D341Med (cell line): ENCODE results near the gene PHF5A.

ENCODE experiments used
- DNase-seq: peaks from one replicate; pipeline ENCODE4 v3.0.0; 2012; ENCODE audit warnings: low spot score

Gene PHF5A, protein sequence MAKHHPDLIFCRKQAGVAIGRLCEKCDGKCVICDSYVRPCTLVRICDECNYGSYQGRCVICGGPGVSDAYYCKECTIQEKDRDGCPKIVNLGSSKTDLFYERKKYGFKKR

DNA sequence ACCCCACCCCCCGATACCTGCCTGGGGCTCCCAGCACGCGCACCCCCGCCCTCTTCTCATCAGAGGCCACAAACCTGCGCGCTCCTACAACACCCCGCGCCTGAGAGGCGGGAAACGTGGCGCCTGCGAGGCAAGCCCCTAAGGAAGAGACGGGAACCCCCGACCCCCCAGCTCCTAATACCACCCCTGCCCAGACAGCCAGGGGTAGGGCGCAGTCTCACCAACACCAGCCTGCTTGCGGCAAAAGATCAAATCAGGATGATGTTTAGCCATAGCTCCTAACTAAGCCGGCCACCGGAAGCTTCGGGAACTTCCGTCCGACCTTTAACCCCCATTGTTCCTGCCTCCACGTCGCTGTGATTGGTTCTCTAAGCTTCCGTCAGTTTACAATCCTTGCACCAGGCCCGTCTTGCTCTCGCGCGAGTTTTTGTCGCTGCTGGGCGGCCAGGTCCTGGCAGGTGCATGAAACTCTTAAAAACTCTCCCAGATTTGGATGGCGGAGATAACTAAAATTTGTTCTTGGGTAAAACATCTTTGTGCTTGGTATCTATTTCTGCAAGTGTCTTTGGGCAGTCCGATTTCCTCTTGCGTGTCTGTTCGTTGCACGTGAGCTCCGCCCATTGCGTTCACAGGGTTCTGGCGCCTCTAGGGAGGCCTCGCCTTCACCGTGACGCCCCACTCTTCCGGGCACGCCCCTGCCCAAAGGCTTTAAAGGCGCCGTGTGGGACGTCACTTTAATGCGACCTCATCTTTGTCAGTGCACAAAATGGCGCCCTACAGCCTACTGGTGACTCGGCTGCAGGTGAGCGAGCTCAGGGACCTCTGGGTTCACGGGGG, at the start of gene PHF5A, which contains the start of gene ACO2:
Gene PHF5A, minus strand, starts transcription at position 312 of the 837 bp plus-strand sequence. Its CDS starts 39 bp downstream, at position 273.
Gene ACO2, plus strand, starts transcription at position 737 of the 837 bp plus-strand sequence. Its CDS starts 30 bp downstream, at position 767.
- peak; percentile 96 for DNase-seq

DNA sequence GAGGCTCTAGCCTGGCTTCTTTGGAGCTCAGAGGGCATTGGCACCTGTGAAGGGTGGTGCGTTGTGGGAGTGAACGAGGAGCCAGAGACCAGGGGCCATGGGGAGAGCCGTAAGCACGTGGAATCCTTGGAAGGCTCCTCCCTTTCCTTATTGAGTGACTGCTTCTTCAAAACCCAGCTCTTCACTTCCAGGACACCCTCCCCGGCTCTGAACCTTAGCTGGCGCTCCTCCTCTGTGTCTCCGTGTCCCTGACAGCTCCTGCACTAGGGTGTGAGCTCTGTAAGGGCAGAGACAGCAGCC, 49.5 kb upstream of the PHF5A start:
- DNase-seq = no peak

- DNase-seq = peak; percentile 85
Observed at GRCh38 chr22:41517172-41518047, 48.9 kb upstream of the PHF5A start.

DNA sequence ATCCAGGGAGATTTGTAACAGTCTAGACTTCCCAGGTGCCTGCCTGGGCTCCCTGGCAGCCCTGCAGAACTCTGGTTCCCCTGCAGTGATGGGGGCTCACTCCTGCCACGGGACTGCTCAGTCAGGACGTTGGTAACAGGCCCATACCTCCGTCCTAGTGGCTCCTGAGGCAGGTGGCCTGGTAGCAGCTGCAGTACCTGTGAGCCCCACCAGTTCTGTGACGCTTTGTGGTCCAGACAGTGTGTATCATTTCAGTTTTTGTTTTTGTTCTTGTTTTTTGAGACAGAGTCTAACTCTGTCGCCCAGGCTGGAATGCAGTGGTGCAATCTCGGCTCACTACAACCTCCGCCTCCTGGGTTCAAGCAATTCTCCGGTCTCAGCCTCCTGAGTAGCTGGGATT, 48.0 kb upstream of the PHF5A start:
- DNase-seq = no peak

DNA sequence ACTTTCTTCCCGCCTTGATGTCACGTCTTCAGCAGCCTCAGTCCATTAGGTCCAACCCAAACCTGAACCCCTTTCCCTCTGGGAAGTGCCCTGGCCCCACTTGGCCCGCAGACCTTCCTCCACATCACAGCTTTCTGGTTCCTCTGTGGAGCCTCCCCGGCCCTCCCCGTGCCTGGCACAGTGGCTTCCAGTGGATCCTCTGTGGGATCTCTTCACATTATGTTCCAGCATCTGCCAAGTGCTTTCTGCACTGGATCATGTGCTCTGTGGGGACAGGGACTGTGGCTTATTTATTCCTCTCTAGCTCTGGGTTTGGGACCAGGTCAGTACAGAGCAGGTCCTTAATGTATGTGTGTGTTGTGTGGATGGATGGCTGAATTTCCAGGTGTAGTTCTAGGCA, 44.9 kb upstream of the PHF5A start:
- DNase-seq = no peak

- no peak for DNase-seq
Observed at GRCh38 chr22:41512421-41513194, 44.1 kb upstream of the PHF5A start.

DNA sequence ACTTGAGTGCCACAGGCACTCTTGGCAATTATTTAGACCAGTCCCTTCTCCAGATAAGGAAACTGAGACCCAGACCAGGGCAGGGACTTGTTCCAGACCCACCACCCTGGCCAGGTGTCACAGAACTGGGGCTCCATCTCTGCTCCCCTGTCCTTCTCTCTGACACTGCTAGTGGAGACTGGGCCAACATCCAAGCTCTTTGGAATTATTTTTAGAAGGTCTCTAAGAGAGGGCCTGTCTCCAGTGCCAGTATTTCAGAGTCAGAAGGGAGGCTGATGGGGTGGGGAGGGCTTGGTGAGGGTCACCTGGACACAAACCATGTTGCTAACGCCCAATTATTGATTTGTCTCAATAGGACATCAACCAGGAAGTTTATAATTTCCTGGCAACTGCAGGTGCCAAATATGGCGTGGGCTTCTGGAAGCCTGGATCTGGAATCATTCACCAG, 43.1 kb upstream of the PHF5A start:
- DNase-seq = no peak

- DNase-seq = no peak
Observed at GRCh38 chr22:41508770-41509170, 40.3 kb upstream of the PHF5A start.

GRCh38 chr22:41507330-41508063, 39.0 kb upstream of the PHF5A start:
- no peak for DNase-seq

DNA sequence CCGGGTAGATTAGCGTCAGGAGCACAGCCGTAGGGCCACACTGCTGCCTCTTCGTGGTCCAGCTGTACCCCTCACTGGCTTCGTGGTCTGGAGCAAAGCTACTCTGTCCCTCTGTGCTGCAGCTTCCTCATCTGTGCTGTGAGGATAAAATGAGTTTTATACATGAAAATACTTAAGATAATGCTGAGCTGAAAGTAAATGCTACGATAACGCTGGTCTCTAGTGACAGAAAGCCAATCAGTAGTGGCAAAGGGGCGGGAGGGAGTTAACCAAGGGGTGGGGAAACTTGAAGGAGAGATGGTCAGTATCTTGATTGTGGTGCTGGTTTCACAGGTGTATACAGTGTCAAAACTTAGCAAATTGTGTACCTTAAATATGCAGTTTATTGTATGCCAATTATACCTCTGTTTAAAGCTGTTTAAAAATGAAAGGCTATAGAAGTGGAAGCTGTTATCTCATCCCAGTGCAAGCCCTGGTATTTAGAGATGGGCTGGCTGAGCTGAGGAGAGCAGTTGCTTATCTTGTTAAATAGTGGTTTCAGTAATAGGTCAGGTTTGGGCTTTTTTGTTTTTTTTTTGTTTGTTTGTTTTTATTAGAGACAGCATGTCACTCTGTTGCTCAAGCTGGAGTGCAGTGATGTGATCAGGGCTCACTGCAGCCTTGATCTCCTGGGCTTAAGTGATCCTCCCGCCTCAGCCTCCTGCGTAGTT, 37.2 kb upstream of the PHF5A start:
- no peak for DNase-seq

GRCh38 chr22:41504816-41505215, 36.3 kb upstream of the PHF5A start:
- no peak for DNase-seq

DNA sequence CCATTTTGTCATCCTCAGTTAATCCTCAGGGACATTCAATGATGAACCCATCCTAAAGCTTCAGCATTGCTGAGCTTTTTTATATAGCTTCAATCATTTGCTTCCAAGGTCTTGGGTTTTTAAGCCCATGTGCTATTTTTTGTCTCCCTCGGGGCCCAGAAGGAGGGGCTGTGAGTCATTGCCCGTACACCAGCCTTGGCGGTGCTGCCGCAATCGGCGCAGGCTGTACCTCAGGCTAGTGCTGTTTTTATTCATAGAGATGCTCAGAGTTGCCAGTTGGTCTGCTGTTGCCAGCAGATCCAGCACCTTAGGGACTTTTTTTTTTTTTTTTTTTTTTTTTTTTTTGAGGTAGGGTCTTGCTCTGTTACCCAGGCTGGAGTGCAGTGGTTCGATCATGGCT, 35.9 kb upstream of the PHF5A start:
- DNase-seq = peak; percentile 65

GRCh38 chr22:41501209-41501608, 32.7 kb upstream of the PHF5A start:
- DNase-seq = peak; percentile 85

DNA sequence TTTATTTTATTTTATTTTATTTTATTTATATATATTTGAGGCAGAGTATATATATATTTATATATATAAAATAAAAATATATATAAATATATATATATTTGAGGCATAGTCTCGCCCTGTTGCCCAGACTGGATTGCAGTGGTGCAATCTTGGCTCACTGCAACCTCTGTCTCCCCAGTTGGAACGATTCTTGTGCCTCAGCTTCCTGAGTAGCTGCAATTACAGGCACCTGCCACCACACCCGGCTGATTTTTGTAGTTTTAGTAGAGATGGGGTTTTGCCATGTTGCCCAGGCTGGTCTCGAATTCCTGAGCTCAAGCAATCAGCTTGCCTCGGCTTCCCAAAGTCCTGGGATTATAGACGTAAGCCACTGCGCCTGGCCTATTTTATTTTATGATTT, 31.8 kb upstream of the PHF5A start:
- DNase-seq = no peak

DNA sequence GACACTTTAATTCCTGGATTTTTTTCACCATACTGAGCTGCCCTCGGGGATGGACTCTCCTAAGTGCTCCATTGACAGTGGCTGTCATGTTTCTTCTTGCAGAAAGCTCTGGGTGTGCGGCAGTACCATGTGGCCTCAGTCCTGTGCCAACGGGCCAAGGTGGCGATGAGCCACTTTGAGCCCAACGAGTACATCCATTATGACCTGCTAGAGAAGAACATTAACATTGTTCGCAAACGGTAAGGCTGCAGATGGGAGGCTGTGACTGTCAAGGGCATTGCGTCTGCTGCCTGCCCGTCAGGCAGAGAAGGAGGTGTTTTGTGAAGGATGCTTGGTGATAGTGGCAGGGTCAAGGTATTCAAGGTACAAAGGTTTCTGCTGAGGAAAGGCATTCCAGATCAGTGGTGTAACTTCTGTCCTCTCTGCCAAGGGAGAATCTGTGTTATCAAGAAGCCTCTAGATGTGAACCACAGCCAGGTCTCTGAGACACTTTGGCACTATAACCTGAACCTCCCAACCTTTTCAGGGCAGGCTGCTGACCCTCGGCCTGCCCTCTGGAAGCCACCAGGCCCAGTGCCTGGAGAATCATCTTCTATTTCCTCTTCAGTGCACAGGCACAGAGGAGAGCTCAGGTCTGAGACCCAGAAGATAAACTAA, 31.3 kb upstream of the PHF5A start:
- no peak for DNase-seq

DNA sequence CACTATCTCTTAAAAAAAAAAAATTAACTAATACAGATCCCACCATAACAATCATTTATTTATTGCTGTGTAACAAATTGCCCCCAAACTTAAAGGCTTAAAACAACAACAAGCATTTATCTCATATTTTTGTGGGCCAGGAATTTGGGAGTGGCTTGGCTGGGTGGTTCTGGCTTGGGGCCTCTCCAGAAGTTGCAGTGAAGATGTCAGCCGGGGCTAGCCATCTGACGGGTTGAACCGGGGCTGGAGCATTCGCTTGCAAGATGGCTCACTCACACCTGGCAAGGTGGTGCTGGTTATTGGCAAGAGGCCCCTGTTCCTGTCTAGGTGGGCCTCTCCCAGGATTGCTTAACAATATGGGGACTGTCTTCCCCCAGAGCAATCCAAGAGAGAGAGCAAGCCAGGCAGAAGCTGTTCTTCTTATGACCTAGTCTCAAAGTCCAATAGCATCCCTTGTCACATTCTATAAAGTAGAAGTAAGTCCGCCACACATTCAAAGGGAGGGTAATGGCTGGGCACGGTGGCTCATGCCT, 29.9 kb upstream of the PHF5A start:
- DNase-seq = no peak

GRCh38 chr22:41491374-41492100, 23.0 kb upstream of the PHF5A start:
- DNase-seq = no peak

DNA sequence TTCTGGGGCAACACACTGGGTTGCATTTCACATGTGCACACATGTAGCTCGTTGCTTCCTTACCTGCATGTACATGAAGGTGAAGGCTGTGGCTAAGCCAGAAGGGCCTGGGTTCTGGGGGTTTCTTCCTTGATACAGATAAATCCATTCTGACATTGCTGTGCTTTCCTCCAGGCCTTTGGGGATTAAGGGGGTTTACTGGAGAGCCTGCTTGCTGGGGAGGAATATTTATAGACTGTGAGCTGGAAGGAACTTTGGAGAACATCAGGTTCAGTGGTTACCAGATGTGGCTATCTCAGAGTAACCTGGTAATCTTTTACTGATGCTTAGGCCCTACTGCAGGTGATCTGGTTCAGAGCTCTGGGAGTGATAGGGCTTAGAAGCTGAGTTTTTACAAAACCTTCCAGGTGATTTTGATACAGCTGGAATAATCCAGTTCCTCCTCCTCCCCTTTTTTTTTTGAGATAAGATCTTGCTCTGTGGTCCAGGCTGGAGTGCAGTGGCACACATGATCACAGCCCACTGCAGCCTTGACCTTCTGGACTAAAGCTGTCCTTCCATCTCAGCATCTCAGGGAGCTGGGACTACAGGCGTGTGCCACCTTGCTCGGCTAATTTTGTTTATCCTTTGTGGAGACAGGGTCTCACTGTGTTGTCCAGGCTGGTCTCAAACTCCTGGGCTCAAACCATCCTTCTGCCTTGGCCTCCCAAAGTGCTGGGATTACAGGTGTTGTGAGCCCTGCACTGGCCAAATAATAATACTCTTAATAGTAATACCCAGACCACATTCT, 20.3 kb upstream of the PHF5A start:
- DNase-seq = no peak
